ACC112 (cell line): ENCODE results near the gene EFNA4.

ENCODE experiments used
- H2AFZ ChIP-seq: fragments of 200-600 bp; sonication (generic); one replicate; pipeline ENCODE4 v1.6.0; 2017; ENCODE audit warnings: antibody characterized with exemption, low read length; ENCODE audit not compliant: unreplicated experiment
- H3K27ac ChIP-seq: fragments of 200-600 bp; sonication (generic); 2 replicates; pipeline ENCODE4 v1.5.1; 2014; ENCODE audit warnings: low read depth, mild to moderate bottlenecking, antibody characterized with exemption, low read length, moderate library complexity
- H3K27me3 ChIP-seq: fragments of 200-600 bp; sonication (generic); 2 replicates; pipeline ENCODE4 v1.6.1; 2014; ENCODE audit warnings: mild to moderate bottlenecking, antibody characterized with exemption, low read length, moderate library complexity, mixed read lengths; ENCODE audit not compliant: insufficient read depth
- H3K36me3 ChIP-seq: fragments of 200-600 bp; sonication (generic); 2 replicates; pipeline ENCODE4 v1.6.1; 2016; ENCODE audit warnings: mild to moderate bottlenecking, antibody characterized with exemption, low read length, moderate library complexity, mixed read lengths; ENCODE audit not compliant: insufficient read depth
- H3K4me1 ChIP-seq: fragments of 200-600 bp; sonication (generic); one replicate; pipeline ENCODE4 v1.6.1; 2016; ENCODE audit warnings: low read length, mixed read lengths; ENCODE audit not compliant: insufficient read depth, unreplicated experiment, control insufficient read depth
- H3K4me3 ChIP-seq: fragments of 200-600 bp; sonication (generic); 2 replicates; pipeline ENCODE4 v1.5.1; 2014; ENCODE audit warnings: mild to moderate bottlenecking, low read depth, low read length
- H3K79me2 ChIP-seq: fragments of 200-600 bp; sonication (generic); one replicate; pipeline ENCODE4 v1.6.0; 2016; ENCODE audit warnings: low read length; ENCODE audit not compliant: control insufficient read depth, unreplicated experiment, insufficient read depth

EFNA4 gene

GRCh38 chr1:155068599-155068998, 5.1 kb downstream of the EFNA4 start:
- Histone ChIP-seq H3K27ac (no peak overlapping the region), H3K4me1 (peaks cover 10% of the 10 kb centered on the region), H3K27me3 (no peaks in the 10 kb centered on the region), H3K79me2 (no peaks in the 10 kb centered on the region), H2AFZ (no peak overlapping the region), H3K4me3 (no peak overlapping the region), H3K36me3 (no peaks in the 10 kb centered on the region)

GRCh38 chr1:155069551-155070157, 6.1 kb downstream of the EFNA4 start:
- Histone ChIP-seq H3K4me3 (no peak overlapping the region), H3K27me3 (no peaks in the 10 kb centered on the region), H3K27ac (no peak overlapping the region), H3K4me1 (peaks cover 10% of the 10 kb centered on the region), H3K79me2 (no peaks in the 10 kb centered on the region), H3K36me3 (no peaks in the 10 kb centered on the region), H2AFZ (no peak overlapping the region)

- peaks cover 10% of the 10 kb centered on the region for H3K4me1 ChIP-seq
- no peak overlapping the region for H3K27ac ChIP-seq
- no peaks in the 10 kb centered on the region for H3K27me3 ChIP-seq
- H3K4me3 ChIP-seq, result peak overlapping the region; percentile 60; the same call in 1 of the 2 replicates
- no peaks in the 10 kb centered on the region for H3K79me2 ChIP-seq
- H3K36me3 ChIP-seq, result no peaks in the 10 kb centered on the region
- H2AFZ ChIP-seq, result no peak overlapping the region
These were observed 6.7 kb downstream of the EFNA4 start for GRCh38 chr1:155070158-155070621.

GRCh38 chr1:155070721-155071569, 7.4 kb downstream of the EFNA4 start:
- H3K27me3 ChIP-seq, result no peaks in the 10 kb centered on the region
- no peaks in the 10 kb centered on the region for H3K36me3 ChIP-seq
- no peaks in the 10 kb centered on the region for H3K79me2 ChIP-seq
- H2AFZ ChIP-seq, result no peak overlapping the region
- H3K4me3 ChIP-seq, result peak overlapping the region; percentile 60
- peaks cover 10% of the 10 kb centered on the region for H3K4me1 ChIP-seq
- H3K27ac ChIP-seq, result no peak overlapping the region

- H3K27ac ChIP-seq, result no peak overlapping the region
- no peaks in the 10 kb centered on the region for H3K36me3 ChIP-seq
- no peaks in the 10 kb centered on the region for H3K27me3 ChIP-seq
- peak overlapping the region; percentile 60; the same call in 1 of the 2 replicates for H3K4me3 ChIP-seq
- H3K4me1 ChIP-seq, result peaks cover 10% of the 10 kb centered on the region
- no peak overlapping the region for H2AFZ ChIP-seq
- H3K79me2 ChIP-seq, result no peaks in the 10 kb centered on the region
These were observed 8.2 kb downstream of the EFNA4 start for GRCh38 chr1:155071701-155072100.

DNA sequence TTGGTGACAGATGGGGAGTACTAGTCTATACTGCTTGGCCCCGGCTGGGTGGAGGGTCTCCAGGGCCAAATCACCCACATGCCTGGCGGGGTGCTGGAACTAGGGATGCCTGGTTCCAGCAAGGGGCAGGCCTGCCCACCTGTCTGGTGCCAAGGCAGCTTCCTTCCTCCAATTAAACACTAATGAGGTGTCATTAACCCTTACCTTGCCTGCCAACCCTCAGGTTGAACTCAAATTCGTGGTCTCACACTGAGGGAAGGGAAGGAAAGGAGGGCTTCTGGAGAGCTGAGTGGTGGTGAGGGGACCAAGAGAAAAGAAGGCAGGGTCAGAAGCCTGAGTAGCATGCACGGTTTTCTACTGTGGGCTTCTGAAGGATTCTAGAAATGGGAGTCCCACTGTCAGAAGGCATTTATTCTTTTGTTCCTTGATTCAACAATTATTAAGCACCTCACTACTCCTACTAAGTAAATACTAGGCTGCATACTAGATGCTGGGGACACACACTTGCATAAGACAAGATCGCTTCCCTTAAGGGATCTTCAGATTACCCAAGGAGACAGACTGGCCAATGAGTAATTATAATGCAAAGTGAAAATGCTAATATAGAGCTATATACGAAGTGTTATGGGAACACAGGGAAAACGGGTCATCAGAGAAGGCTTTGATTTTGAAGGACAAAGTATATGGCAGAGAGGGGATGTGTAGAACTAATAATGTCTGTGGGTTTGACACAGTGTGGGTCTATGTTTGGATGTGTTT, 9.2 kb downstream of the EFNA4 start:
- peaks cover 11% of the 10 kb centered on the region for H3K4me1 ChIP-seq
- H3K27me3 ChIP-seq, result no peaks in the 10 kb centered on the region
- H3K36me3 ChIP-seq, result no peaks in the 10 kb centered on the region
- no peak overlapping the region for H2AFZ ChIP-seq
- no peaks in the 10 kb centered on the region for H3K79me2 ChIP-seq
- H3K4me3 ChIP-seq, result no peak overlapping the region
- no peak overlapping the region for H3K27ac ChIP-seq

GRCh38 chr1:155073377-155074242, 10.1 kb downstream of the EFNA4 start:
- no peak overlapping the region for H2AFZ ChIP-seq
- no peak overlapping the region for H3K27ac ChIP-seq
- H3K36me3 ChIP-seq, result no peaks in the 10 kb centered on the region
- H3K79me2 ChIP-seq, result no peaks in the 10 kb centered on the region
- H3K4me1 ChIP-seq, result peaks cover 20% of the 10 kb centered on the region
- no peak overlapping the region for H3K4me3 ChIP-seq
- H3K27me3 ChIP-seq, result no peaks in the 10 kb centered on the region

GRCh38 chr1:155075535-155075934, 12.0 kb downstream of the EFNA4 start:
- H3K4me3 ChIP-seq, result no peak overlapping the region
- H3K4me1 ChIP-seq, result peaks cover 14% of the 10 kb centered on the region
- no peaks in the 10 kb centered on the region for H3K79me2 ChIP-seq
- H2AFZ ChIP-seq, result no peak overlapping the region
- H3K36me3 ChIP-seq, result no peaks in the 10 kb centered on the region
- no peak overlapping the region for H3K27ac ChIP-seq
- peaks cover 17% of the 10 kb centered on the region for H3K27me3 ChIP-seq

DNA sequence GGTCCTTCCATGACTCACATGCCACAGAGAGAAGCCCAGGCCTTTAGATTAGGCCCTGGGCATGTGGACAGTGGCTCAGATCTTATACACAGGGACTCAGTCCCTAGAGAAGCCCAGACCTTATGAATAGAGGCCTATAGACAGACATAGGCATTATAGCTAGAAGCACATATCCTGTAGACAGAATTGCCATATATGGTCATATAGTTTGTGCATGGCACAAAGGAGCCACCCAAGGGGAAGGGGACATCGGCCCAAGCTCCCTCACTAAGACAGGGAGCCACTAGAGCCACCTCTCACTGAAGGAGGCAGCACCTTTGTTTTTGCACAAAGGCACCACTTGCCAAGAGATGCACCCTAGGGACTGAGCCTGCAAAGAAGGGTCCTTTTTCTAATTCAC, 12.8 kb downstream of the EFNA4 start:
- H3K27ac ChIP-seq, result no peak overlapping the region
- H2AFZ ChIP-seq, result no peak overlapping the region
- H3K4me1 ChIP-seq, result peaks cover 12% of the 10 kb centered on the region
- H3K27me3 ChIP-seq, result peaks cover 26% of the 10 kb centered on the region
- no peaks in the 10 kb centered on the region for H3K36me3 ChIP-seq
- H3K4me3 ChIP-seq, result no peak overlapping the region
- H3K79me2 ChIP-seq, result no peaks in the 10 kb centered on the region

- Histone ChIP-seq H3K27ac (no peak overlapping the region), H2AFZ (no peak overlapping the region), H3K4me1 (peaks cover 11% of the 10 kb centered on the region), H3K79me2 (no peaks in the 10 kb centered on the region), H3K36me3 (no peaks in the 10 kb centered on the region), H3K4me3 (no peak overlapping the region), H3K27me3 (peaks cover 36% of the 10 kb centered on the region)
These were observed 13.8 kb downstream of the EFNA4 start for GRCh38 chr1:155077346-155077745.
